Stimulated activated naive B cell treated with anti-CD40 and anti-IgM and Interleukin-4, amounts not matched to agents 10 μg/mL and 1 μg/mL and 100 μg/mL, for 72 hours (primary cell): ENCODE data around the gene TRIM10.
A peak's percentile ranks its signal among the peaks of the same experiment; 100 is the strongest.
"Not testable (repeated sequence)": the region's sequence is repeated elsewhere in the genome, so short reads cannot be mapped to it uniquely, and the experiment has no call there.

Experiments used
- ATAC-seq, 2 donors: fragments of 150-1000 bp; cut with Tn5 transposase; replicated peaks; 2 replicates each; pipeline ENCODE4 v1.10.0; 2021; ENCODE audit warnings: moderate library complexity in 1 of 2
- DNase-seq: peaks from one replicate; pipeline ENCODE4 v3.0.0; 2021
- H3K27ac Mint-ChIP-seq: one replicate; pipeline ENCODE4 v1.8.0; 2022; ENCODE audit warnings: mild to moderate bottlenecking, mixed read lengths
- H3K27me3 Mint-ChIP-seq, 2 donors: one replicate each; pipeline ENCODE4 v1.8.0; 2022; ENCODE audit warnings: mixed read lengths in 2 of 2
- H3K36me3 Mint-ChIP-seq, 2 donors: one replicate each; pipeline ENCODE4 v1.8.0; 2022; ENCODE audit warnings: mixed read lengths in 2 of 2, mild to moderate bottlenecking in 1 of 2
- H3K4me1 Mint-ChIP-seq, 2 donors: one replicate each; pipeline ENCODE4 v1.8.0; 2022; ENCODE audit warnings: mixed read lengths in 2 of 2, mild to moderate bottlenecking in 1 of 2
- H3K4me3 Mint-ChIP-seq, 2 donors: one replicate each; pipeline ENCODE4 v1.8.0; 2022; ENCODE audit warnings: mild to moderate bottlenecking in 2 of 2, mixed read lengths in 2 of 2, moderate library complexity in 1 of 2
- H3K9me3 Mint-ChIP-seq, 2 donors: one replicate each; pipeline ENCODE4 v1.8.0; 2022; ENCODE audit warnings: mixed read lengths in 2 of 2, mild to moderate bottlenecking in 1 of 2

The TRIM10 gene

GRCh38 chr6:30152910-30153610, 8.0 kb downstream of the TRIM10 start:
- H3K27ac Mint-ChIP-seq = no peak overlapping the region
- H3K36me3 Mint-ChIP-seq = no peaks in the 10 kb centered on the region
- H3K4me1 Mint-ChIP-seq = peaks cover 4 to 9% of the 10 kb centered on the region in 2 donors
- DNase-seq = no peak
- no peak overlapping the region for H3K4me3 Mint-ChIP-seq
- no peak for ATAC-seq
- H3K9me3 Mint-ChIP-seq = no peaks in the 10 kb centered on the region
- peaks cover 38 to 51% of the 10 kb centered on the region in 2 donors for H3K27me3 Mint-ChIP-seq

GRCh38 chr6:30152016-30152673, 8.9 kb downstream of the TRIM10 start:
- Mint-ChIP-seq H3K4me3 (no peak overlapping the region), H3K4me1 (peaks cover 0 to 5% of the 10 kb centered on the region in 2 donors), H3K9me3 (no peaks in the 10 kb centered on the region), H3K27ac (no peak overlapping the region), H3K36me3 (no peaks in the 10 kb centered on the region), H3K27me3 (peaks cover 42 to 59% of the 10 kb centered on the region in 2 donors)
- no peak for DNase-seq
- no peak for ATAC-seq

GRCh38 chr6:30151580-30151979, 9.4 kb downstream of the TRIM10 start:
- Mint-ChIP-seq H3K36me3 (no peaks in the 10 kb centered on the region), H3K4me1 (peaks cover 0 to 5% of the 10 kb centered on the region in 2 donors), H3K4me3 (no peak overlapping the region), H3K27ac (no peak overlapping the region), H3K27me3 (peaks cover 42 to 64% of the 10 kb centered on the region in 2 donors), H3K9me3 (no peaks in the 10 kb centered on the region)
- DNase-seq (no peak), ATAC-seq (no peak)

- Mint-ChIP-seq H3K4me3 (no peak overlapping the region), H3K27ac (no peak overlapping the region), H3K4me1 (peaks cover 0 to 5% of the 10 kb centered on the region in 2 donors), H3K36me3 (no peaks in the 10 kb centered on the region), H3K9me3 (no peaks in the 10 kb centered on the region), H3K27me3 (peaks cover 40 to 63% of the 10 kb centered on the region in 2 donors)
- ATAC-seq (no peak), DNase-seq (no peak)
Observed at GRCh38 chr6:30150671-30151395, 10.2 kb downstream of the TRIM10 start.

GRCh38 chr6:30149858-30150550, 11.0 kb downstream of the TRIM10 start:
- ATAC-seq (no peak), DNase-seq (no peak)
- Mint-ChIP-seq H3K27me3 (peaks cover 41 to 63% of the 10 kb centered on the region in 2 donors), H3K9me3 (no peaks in the 10 kb centered on the region), H3K27ac (no peak overlapping the region), H3K4me3 (no peak overlapping the region), H3K36me3 (no peaks in the 10 kb centered on the region), H3K4me1 (peaks cover 0 to 5% of the 10 kb centered on the region in 2 donors)

- DNase-seq (no peak), ATAC-seq (no peak)
- H3K9me3 Mint-ChIP-seq = no peaks in the 10 kb centered on the region
- H3K27ac Mint-ChIP-seq = no peak overlapping the region
- peaks cover 0 to 5% of the 10 kb centered on the region in 2 donors for H3K4me1 Mint-ChIP-seq
- H3K36me3 Mint-ChIP-seq = no peaks in the 10 kb centered on the region
- H3K27me3 Mint-ChIP-seq = peaks cover 41 to 58% of the 10 kb centered on the region in 2 donors
- no peak overlapping the region for H3K4me3 Mint-ChIP-seq
Observed at GRCh38 chr6:30149234-30149633, 11.8 kb downstream of the TRIM10 start.

GRCh38 chr6:30147096-30147495, 13.9 kb downstream of the TRIM10 start:
- no peaks in the 10 kb centered on the region for H3K9me3 Mint-ChIP-seq
- H3K4me3 Mint-ChIP-seq = no peak overlapping the region
- no peaks in the 10 kb centered on the region for H3K36me3 Mint-ChIP-seq
- peaks cover 32 to 50% of the 10 kb centered on the region in 2 donors for H3K27me3 Mint-ChIP-seq
- ATAC-seq = no peak
- DNase-seq = no peak
- no peak overlapping the region for H3K27ac Mint-ChIP-seq
- peaks cover 0 to 4% of the 10 kb centered on the region in 2 donors for H3K4me1 Mint-ChIP-seq

- peaks cover 43 to 58% of the 10 kb centered on the region in 2 donors for H3K27me3 Mint-ChIP-seq
- DNase-seq (no peak), ATAC-seq (no peak)
- H3K9me3 Mint-ChIP-seq = no peaks in the 10 kb centered on the region
- peaks cover 0 to 4% of the 10 kb centered on the region in 2 donors for H3K4me1 Mint-ChIP-seq
- no peak overlapping the region for H3K4me3 Mint-ChIP-seq
- no peak overlapping the region for H3K27ac Mint-ChIP-seq
- no peaks in the 10 kb centered on the region for H3K36me3 Mint-ChIP-seq
Observed at GRCh38 chr6:30145818-30146217, 15.2 kb downstream of the TRIM10 start.

GRCh38 chr6:30144811-30145210, 16.2 kb downstream of the TRIM10 start:
- DNase-seq (no peak), ATAC-seq (no peak)
- no peak overlapping the region for H3K27ac Mint-ChIP-seq
- no peaks in the 10 kb centered on the region for H3K36me3 Mint-ChIP-seq
- peaks cover 41 to 58% of the 10 kb centered on the region in 2 donors for H3K27me3 Mint-ChIP-seq
- H3K4me1 Mint-ChIP-seq = no peaks in the 10 kb centered on the region
- no peak overlapping the region for H3K4me3 Mint-ChIP-seq
- no peaks in the 10 kb centered on the region for H3K9me3 Mint-ChIP-seq

- Mint-ChIP-seq H3K4me3 (no peak overlapping the region), H3K4me1 (no peaks in the 10 kb centered on the region), H3K27ac (no peak overlapping the region), H3K36me3 (no peaks in the 10 kb centered on the region), H3K27me3 (peaks cover 42 to 60% of the 10 kb centered on the region in 2 donors), H3K9me3 (no peaks in the 10 kb centered on the region)
- ATAC-seq (no peak), DNase-seq (no peak)
Observed at GRCh38 chr6:30143780-30144179, 17.2 kb downstream of the TRIM10 start.

- no peaks in the 10 kb centered on the region for H3K36me3 Mint-ChIP-seq
Observed at GRCh38 chr6:30142665-30143064, 18.3 kb downstream of the TRIM10 start.

GRCh38 chr6:30140240-30140639, 20.8 kb downstream of the TRIM10 start:
- not testable (repeated sequence) for H3K9me3 Mint-ChIP-seq, H3K36me3 Mint-ChIP-seq, ATAC-seq, H3K27ac Mint-ChIP-seq, H3K4me3 Mint-ChIP-seq, H3K4me1 Mint-ChIP-seq, DNase-seq
- H3K27me3 Mint-ChIP-seq = peaks cover 45 to 60% of the 10 kb centered on the region in 2 donors

More at GRCh38 chr6:30142665-30143064, 18.3 kb downstream of the TRIM10 start:
- H3K27ac Mint-ChIP-seq = no peak overlapping the region
- H3K27me3 Mint-ChIP-seq = peaks cover 40 to 66% of the 10 kb centered on the region in 2 donors
- no peaks in the 10 kb centered on the region for H3K4me1 Mint-ChIP-seq
- DNase-seq (no peak), ATAC-seq (no peak)
- no peaks in the 10 kb centered on the region for H3K9me3 Mint-ChIP-seq
- no peak overlapping the region for H3K4me3 Mint-ChIP-seq

- Mint-ChIP-seq H3K4me1 (no peaks in the 10 kb centered on the region), H3K27me3 (peaks cover 42 to 62% of the 10 kb centered on the region in 2 donors), H3K36me3 (no peaks in the 10 kb centered on the region), H3K9me3 (no peaks in the 10 kb centered on the region), H3K4me3 (no peak overlapping the region), H3K27ac (no peak overlapping the region)
- peak; percentile 23 to 38 for ATAC-seq
- DNase-seq = no peak
Observed at GRCh38 chr6:30136570-30137286, 24.3 kb downstream of the TRIM10 start.
